Activated CD4-positive, alpha-beta T cell treated with anti-CD3 and anti-CD28 coated beads, Interleukin-2, Interleukin-6, amounts not matched to agents 100 ng/mL and 50 ng/mL, durations not matched to agents 16 hours and 8 hours (primary cell): ENCODE data around the gene RCSD1.

Experiments used
- DNase-seq: peaks from one replicate; pipeline ENCODE4 v3.0.0-alpha.2; 2020

RCSD1 gene

DNA sequence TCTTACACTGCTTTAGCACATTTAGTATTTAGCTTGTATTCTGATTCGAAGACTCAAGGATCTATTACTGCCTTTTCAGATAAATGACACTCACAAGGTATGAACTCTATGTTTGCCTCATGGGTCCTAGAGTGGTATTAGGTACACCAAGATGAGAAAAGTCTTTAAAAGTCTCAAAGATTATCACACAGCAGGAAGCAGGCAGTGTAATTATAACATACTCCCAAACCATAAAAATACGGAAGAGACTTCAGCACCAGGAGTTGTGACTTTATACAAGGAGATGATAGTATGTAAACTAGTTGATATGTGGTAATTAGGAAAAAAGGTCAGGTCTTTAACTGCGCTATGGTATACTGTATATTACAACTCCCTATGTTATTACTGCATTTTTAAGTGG, 11.2 kb upstream of the RCSD1 start:
- DNase-seq: no peak

DNA sequence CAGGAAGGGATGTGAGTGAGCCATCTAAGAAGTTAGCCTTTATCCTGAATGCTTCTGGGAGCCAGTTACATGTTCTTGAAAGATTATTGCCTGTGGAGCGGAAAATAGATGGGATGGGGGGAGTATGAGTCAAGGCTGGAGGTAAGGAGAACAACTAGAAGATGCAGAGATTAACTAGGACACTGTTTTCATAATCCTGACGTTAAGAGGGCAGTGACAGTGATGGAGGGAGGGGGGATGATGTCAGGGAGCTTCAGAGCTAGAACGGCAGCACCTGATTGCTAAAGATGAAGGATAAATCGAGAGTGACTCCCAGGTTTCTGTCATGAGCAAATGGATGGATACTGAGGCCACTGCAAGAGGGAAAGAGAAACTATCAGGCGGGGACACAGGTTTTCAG, 10.0 kb upstream of the RCSD1 start:
- DNase-seq: no peak

DNA sequence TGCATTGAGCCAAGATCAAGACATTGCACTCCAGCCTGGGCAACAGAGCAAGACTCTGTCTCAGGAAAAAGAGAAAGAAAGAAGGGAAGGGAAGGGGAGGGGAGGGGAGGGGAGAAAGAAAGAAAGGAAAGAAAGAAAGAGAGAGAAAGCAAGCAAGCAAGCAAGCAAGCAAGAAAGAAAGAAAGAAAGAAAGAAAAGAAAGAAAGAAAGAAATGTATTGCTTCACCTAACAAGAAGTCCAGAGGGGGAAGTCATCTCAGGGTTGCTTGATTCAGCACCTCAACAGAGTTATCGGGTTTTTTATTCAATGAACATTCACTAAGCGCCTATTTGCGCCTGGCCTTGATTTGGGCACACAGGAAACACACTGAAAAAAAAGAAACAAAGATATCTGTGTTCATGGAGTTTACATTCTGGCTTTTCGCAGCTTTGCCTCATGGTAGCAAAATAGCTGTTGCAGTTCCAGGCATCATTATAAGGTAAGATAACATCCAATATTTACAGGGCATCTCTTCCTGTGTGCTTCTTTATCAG, 8.2 kb upstream of the RCSD1 start:
- DNase-seq: no peak

DNA sequence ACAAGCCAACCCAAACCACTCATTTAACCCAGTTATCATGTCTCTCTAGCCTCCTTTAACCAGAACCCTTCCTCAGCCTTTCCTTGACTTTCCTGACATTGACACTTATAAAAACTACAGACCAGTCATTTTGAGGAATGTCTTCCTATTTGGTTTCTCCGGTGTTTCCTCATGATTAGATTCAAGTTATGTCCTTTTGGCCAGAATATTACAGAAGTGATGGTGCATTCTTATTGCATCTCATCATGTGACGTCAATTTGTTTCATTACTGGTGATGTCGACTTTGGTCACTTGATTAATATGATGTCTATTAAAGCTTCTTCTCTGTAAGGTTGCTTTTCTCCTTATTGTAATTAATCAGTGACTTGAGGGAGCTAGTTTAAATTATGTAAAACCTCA, 6.1 kb upstream of the RCSD1 start:
- DNase-seq: no peak

DNA sequence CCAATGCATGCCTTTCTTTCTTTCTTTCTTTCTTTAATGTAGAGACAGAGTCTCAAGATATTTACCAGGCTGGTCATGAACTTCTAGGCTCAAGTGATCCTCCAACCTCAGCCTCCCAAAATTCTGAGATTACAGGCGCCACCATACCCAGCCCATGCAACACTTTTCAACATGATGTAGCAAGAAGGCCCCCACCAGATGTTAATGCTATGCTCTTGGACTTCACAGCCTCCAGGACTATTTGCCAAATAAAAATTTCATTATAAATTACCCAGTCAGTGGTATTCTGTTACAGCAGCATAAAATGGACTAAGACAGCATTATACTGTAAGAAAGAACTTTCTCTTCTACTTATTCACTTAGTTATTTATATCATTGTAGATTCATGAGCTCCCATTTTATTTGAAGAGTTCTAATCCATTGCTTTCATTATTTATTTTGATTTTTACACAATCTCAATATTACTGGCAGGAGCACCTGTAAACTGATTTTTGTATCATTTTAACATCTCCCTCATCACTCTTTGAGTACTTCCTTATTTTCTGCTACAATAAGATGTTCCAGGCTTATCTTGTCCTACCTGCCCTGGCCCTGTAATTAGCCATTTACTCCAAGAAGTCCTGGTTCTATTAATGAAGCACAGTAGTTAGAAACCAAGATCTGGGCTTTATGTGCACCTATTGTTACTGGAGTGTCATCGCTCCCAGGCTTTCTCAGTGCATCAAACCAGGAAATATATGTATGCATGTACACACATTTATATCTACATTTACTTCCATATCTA, 4.8 kb upstream of the RCSD1 start:
- DNase-seq: no peak

DNA sequence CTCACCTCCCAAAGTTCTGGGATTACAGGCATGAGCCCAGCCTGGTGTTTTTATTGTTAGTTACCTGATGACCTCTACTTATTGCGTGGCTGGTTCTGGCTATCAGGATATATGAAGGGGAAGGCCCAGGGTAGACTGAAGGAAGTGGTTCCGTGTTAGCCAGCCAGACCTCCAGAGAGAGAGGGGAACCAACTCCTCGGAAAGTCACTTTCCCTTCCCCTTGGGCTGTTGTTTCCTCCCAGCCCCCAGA, 2.5 kb upstream of the RCSD1 start:
- peak; percentile 52 for DNase-seq

DNA sequence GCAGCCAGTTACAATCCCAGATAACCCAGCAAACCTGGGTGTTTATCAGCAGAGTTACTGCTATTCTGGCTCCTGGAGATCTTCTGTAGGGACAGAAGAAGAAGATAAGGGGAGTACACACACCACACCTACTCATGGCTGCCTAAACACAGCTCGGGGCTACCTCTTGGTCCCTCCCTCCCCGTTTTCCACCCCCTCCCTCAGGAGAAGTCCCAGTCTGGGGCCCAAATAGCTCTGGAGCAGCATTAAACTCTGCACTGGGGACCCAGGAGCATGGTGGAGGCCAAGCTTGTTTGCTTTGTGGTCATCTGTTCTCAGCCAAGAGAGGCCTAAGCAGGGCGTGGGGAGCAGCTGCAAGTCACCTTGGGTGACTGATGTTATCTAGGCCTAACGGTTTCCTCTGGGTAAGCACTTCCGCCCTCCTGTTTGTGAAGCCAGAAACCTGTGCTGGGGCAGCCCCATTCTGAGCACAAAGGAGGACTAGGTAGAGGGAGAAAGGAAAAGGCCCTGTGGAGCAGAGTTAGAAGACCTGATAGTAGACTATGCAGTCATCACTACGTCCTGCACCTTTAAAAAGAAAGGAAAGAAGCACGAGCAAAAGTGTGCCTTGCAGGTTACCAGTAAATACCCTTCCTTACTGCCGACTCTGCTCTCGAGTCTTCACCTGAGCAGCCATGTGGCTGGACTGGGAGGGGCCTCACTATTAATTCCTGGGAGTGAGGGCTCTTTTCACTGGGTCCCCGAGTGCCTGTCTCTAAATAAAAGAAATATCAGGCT, 2.0 kb upstream of the RCSD1 start:
- peak; percentile 94 for DNase-seq

DNA sequence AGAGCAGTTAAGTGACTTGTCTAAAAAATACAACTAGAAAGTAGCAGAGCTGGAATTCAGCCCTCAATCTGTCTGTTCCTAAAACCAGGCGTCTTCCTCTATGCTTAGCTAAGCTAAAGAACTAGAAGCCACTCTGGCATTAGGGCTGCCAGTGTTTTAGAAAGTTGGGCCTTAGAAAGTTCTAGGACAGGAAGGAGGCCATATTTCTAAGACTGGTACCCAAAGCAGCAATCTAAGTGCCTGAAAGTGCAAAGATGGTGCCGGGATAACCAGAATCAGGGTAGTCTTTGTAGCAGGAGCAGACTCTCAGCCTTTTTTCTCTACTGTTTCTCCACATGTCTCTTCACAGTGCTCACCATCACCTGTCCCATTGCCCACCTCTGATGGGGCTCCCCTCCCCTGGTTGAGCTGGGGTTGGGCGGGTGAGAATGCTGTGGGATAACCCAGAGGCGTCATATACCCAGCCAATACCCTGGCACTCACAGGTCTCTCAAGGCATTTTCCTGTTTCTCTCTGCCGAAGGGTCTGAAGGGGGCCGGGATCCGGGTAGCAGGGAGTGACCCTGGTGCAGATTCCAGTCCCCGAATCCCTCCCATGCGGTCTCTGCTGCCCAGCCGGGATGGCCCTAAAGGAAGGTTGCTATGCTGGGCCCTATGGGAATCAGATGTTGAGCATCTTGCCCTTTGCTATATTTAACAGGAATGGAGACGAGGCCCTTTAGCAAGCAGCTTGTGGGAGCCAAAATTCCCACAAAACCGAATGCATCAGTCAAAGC, 1.1 kb upstream of the RCSD1 start:
- peak; percentile 43 for DNase-seq

DNA sequence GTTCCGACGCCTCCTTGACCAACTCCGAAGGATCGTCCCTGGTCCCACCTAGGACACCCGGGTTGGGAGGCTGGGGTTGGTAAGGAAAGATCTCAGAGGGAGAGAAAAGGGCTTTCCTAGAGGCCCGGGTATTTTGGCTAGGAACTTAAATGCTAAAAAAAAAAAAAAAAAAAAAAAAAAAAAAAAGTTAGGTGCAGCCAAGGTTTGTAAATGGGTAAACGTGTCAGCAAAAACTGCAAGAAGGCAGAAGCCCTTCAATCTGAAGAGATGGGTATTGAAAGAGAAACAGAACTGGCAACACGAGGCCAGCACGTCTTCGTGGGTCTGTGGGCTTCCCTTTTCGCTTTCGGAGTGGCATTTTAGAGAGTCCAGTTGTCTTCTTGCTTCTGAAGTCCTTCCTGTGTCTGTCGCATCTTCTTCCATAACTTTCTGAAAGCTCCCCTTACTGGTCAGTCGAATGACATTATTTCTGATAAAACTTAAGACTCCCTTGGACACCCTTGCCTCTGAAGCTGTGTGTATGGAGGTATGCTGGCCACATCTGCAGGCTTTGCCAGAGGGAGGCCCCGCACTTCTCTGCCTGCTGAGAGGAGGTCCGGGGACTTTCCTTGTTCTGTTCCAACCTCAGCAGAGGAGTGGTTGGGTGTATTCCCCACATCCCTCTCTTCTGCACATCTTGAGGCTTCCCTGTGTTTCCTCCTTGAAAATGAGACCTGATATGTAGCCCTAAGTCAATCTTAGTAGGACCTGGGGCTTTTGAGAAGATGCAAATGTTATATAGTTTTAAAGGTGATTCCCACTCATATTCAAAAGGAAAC, 745 bp downstream of the RCSD1 start:
- DNase-seq: peak; percentile 53

DNA sequence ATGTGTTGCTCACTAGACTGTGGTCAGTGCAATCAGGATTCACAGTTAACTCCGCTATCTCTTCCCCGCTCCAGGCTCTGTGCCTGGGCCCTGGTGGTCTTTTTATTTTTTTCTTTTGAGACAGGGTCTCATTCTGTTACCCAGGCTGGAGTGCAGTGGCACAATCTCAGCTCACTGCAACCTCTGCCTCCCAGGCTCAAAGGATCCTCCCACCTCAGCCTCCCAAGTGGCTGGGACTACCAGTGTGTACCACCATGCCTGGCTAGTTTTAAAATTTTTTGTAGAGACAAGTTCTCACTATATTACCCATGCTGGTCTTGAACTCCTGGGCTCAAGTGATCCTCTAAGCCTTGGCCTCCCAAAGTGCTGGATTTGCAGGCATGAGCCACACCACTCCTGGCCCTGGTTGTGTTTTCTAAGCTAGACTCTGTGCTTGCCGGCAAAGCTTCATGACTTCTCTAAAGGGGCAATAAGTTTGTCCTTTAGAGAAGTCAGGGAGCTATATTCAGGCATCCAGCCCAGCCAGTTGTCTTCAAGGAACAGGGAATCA, 1.4 kb downstream of the RCSD1 start:
- no peak for DNase-seq

DNA sequence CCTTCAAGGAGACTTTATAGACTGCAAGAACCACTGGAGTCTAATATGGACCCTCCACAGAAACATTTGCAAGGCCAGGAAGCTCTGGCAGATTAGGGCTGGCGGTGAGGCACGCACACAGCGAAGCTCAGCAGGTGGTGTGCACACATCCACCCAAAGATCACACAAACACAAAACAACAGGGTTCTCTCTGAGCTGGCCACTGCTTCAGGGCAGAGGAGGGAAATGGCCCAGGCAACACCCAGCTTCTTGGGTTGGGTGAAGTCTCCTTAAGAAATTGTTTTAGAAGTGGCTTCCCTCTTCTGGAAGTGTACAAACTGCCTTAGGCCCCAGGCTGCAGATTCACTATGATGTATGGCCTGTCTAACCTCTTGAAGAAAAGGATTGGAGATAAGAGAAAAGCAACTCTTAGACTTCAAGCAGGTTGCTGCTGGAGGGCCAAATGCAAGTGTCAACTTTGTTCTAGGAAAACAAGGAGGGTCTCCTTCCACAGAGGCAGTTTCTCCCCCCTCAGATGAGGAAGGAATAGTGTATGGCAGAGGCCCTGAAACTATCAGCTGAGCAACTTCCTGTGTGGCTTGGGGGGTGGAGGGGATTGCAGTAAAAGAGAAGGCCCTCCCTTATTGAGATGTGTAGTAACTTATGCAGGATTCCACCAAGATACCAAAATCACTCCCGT, 2.0 kb downstream of the RCSD1 start:
- peak; percentile 64 for DNase-seq

DNA sequence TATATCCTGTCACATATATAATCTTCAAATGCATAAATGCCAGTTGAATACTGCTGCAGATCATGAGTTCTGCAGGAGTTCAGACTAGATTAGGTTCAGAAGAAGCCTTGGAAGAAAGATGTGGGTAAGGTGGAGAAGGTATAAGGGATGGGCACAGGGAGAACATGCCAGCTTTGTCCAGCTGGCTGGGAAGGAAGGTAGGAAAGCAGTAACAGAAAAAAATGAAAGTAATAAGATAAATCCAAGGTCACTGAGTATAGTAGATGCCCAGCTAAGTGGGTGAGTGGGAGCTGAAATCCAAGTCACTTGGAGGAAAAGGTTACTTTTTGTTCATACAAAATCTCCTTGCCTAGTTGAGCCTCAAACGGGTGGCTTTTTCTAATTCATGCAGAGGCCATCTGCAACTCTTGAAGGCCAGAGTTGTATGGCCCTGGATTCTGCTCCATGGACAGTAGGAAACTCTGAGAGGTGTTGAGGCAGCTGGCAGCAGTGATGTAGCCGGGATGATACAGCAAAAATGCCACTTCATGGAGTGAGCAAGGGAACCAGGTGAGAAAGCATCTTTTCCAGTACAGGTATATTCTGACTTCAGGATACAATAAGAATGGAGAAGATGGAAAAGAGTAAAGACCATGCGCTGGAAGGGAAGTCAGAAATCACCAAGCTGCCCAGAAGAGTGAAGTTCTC, 3.4 kb downstream of the RCSD1 start:
- DNase-seq: no peak

DNA sequence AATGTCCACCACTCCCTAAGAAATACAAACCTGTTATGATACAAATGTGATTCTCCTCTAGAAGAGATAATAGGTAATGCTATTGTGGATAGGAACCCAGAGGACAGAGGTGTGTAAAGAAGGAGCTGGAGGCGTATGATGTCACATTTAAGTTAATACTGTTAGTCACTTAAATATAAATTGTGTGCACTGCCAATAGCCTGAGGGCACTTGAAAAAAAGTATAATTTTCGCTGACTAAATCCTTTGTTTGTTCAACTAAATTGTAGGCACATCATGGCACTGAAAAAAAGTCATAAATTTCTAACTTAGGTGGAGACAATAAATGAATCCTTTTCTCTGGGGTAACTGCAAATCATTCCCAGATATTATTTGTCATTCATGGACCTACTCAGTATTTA, 4.4 kb downstream of the RCSD1 start:
- DNase-seq: no peak

DNA sequence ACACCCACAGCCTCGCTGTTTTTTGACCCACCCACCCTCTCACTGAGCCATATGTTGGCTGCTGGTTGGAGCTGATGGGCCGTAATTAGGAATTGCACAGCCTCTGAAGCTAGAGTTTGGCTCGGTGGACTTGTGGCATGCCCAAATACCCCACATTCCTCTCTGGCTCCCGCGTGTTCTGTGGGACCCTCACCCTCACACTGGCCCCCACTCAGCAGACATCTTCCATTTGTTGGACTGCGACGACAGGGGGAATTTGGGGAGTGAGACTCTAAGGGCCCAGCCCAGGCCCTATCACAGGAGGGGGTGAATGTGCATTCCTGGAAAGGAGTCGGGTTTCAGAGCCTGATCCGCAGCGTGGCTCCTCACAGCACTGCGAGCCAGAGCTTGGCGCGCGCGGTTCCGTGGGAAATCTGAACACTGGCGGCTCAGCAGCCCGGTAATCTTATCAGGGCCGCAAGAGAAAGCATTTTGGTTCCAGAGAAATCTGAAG, 5.2 kb downstream of the RCSD1 start:
- DNase-seq: no peak

DNA sequence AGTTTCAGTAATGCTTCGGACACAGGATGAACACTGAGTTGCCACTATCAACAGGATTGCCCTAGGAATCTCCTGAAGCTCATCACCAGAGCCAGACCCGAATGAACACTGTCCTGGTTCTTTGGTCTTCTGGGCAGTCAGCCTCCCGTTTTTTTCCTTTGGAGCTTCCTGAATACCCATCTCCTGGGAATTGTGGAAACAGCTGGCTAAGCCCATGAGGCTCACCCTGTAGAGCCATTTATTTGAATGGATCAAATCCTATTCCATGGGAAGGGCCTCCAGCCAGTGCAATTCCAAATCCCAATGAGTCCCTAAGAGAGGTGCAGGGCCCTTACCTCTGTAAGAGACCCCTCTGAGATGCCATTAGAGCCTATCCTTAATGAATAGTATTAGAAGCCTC, 5.9 kb downstream of the RCSD1 start:
- DNase-seq: no peak

DNA sequence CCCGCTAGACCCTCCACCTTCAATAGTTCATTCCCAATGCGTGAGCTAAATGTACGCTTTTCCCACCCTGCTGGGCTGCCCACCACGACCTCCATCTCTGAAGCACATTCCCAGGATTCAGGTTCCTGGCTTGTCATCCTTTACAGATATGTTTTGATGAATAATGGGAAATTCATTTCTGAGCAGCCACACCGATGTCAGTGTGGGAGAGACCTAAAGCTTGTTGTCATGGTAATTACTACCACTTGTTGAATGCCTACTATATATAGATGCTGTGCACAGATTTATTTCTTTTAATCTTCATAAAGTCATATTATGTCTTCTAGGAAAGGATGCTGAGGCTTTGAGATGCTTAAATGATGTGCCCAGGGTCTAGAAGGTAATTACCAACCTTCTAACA, 8.0 kb downstream of the RCSD1 start:
- no peak for DNase-seq

DNA sequence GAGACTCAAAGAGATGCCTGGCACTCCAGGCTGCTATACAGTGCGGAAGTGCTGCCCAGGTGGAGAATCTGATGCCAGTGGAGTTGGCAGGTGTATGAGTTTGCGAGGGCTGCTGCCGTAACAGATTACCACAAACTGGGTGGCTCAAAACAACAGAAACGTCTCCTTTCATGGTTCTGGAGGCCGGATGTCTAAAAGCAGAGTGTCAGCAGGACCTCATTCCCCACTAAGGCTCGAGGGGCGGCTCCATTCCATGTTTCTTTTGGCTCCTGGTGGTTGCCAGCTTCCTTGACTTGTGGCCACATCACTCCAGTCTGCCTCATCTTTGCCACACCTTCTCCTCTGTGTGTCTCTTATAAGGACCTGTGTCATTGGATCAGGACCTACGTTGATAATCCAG, 10.0 kb downstream of the RCSD1 start:
- no peak for DNase-seq

DNA sequence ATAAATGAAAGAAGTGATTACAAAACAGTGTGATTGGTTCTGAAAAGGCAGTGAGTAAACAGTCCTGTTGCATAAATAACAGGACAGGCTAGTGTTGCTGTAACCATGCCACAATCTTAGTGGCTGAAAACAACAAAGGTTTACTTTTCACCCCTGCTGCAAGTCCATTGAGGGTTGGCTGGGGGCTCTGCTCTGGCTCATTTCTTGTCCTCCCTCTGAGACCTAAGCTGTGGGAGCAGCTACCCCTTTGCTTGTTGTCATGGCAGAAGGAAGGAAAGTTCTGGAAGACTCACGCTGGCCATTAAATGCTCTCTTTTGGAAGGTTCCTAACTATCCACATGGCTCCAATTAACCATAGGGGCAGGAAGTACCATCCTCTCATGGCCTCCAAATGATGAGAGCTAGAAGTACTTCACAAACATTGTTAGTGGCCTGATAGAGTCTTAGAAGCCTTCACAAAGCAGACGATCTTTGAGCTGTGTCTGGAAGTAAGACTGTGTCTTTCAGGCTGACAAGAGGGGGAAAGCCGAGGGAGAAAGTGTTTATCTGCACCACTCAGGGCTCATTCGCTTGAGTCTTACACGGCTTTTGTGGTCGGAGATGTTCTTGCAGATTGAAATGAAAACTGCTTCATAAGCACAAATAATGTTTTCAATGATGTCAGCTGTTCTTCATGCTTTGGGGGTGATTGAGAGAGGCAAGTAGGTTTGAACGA, 11.9 kb downstream of the RCSD1 start:
- peak; percentile 51 for DNase-seq

DNA sequence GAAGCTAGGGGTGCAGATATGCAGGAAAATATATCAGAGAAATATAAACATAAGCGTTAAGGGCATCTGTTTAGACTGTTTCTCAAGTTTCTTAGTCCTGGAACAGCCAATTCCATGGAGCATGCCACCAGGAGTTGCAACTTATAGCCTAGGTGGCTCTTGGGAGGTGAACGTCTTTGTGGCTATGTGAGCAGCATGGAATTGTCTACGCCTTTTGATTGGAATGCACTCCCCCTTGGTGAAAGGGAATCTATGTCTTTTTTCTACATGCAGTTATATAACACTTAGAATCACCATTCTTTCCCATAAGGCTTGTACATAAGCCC, 12.4 kb downstream of the RCSD1 start:
- no peak for DNase-seq

DNA sequence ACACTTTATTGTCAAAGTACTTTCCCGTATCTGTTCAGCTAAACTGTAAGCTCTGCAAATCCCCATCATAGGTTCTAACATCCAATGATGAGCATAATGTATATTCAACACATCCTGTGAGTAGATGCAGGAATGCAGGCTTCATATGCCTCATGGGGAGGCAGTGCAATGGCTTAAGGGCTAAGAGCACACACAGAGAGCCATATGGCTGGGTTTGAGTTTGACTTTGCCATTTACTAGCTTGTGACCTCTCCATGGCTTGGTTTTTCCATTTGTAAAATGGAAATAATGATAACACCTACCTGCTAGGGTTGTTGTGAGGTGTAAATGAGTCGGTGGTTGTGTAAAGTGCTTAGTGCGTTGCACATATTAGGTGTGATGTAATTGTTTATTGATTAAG, 13.4 kb downstream of the RCSD1 start:
- no peak for DNase-seq

DNA sequence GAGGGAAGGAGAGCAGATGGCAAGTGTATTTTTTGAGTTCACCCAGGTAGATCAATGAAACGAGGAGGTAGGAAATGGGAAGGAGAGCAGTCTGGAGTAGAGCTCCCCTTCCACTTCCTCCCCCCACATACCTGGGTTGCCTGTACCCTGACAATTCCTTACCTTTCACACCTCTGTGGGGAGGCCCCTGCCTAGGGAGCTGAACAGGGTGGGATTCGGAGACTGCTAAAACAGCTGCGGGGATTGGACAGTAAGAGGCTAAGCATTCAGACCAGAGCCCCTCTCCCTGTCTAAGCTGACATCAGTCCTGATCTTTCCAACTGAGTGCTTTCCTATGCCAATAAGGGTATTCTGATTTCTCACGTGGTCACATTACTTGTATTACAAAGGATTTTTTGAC, 14.5 kb downstream of the RCSD1 start:
- DNase-seq: no peak
